ENCODE results near the gene AZIN2.

The AZIN2 gene

DNA sequence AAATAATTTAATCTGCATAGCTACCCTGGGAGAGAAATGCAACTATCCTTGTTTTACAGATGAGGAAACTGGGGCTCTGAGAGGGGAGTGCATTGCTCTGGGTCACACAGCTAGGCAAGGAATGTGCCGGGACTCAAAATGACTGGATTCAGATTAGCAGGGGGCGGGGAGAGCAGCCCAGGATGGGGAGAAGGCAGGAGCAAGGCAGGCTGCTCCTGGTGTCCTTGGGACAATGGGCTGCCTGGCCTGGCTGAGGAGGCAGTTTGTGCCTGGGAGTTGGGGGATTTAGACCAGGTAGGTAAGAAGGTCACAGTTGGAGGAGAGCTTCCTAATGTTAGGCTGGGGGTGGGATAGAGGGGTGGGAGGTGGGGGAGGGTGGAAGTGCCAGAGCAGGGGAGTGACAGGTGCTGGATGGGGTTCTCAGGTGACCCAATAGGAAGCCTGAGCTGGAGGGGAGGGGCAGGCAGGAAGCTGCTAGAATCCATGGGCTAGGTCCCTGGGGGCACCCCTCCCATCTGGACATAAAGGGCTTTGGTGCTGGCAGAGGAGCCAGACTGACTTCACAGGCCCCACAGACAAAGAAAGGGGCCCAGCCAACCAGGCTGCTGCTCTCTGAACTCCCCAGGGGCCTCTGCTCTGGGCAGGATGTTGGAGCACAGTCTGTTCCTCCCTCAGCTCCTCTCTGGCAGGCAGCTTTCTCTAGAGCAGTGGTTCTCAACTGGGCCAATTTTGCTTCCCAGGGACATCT, 71.9 kb downstream of the AZIN2 start:
- no peak for DNase-seq (ENCODE audit: low read depth)

DNA sequence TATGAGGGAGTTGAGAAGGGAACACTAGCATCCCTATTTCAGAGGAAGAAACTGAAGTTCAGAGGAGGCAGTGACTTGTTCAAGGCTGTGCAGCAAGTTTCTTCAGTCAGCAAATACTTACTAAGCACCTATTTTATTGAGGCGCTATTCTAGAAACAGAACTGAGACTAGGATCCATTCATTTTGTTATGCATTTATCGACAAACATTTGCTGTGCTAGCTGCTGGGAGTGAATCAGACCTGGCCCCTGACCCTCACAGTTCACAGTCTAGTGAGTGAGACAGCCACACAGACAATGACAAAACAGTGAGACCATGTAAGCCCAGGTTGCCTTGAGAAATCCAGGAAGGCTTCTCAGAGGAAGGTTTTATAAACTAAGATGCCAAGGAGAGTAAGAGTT, 72.7 kb downstream of the AZIN2 start:
- DNase-seq (ENCODE audit: low read depth): no peak

DNA sequence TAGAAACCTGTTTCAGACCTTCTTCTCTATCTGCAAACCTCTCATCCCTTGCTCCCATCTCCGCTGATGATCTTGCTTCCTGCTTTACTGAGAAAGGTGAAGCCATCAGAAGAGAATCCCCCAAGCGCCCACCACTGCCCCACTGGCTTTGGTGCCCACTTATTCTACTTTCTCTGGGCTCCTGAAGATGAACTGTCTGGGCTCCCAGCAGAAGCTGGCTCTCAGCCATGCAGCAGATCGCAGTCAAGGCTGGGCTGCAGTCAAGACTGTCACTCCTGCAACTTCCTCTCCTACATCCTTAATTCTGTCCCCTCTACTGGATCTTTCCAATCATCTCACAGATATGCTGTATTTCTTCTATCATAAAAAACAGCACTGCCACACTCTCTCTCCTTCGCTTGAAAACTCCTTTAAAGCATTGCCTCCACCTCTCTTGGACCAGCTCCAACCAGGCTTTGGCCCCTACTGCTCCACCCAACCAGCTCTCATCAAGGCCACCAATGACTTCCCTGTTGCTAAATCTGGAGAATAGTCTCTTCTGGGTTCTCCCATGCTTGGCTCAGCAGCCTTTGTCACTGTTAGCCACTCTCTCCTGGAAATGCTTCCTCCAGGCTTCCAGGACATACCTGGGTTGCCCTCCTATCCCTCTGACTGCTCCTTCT, 75.1 kb downstream of the AZIN2 start:
- no peak for DNase-seq (ENCODE audit: low read depth)

DNA sequence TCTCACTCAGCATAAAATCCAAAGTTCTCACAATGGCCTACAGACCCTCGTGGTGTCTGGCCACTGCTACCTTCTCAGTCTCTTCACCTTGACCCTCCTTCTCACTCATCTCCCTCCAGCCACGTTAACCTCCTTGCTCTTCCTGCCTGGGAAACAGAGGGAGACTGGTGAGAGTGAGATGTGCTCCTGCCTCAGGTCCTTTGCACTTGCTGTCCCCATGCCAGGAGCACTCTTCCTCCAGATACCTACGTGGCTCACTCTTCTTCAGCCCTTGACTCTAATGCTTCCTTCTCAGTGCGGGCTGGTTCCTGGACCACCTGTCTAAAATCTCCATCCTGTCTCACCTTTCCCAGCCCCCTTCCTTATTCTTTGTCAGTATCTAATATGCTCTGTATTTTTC, 76.2 kb downstream of the AZIN2 start:
- DNase-seq (ENCODE audit: low read depth): no peak

DNA sequence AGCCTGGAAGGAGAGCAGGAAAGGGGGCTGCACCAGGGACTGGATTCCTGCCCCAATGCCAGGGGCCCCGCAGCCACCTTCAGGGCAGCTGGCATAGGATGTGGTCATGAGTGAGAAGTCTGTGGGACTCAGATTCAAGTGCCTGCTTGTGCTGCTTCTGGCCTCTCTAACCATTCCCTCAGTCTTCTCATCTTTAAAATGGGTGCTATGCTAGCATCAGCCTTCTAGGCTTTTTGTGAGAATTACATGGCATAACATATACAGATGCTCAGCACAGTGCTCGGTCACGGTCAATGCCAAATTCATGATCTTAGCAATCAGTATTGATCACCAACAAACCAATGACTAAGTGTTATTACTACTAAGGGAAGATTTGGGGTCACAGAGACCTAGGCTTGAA, 77.4 kb downstream of the AZIN2 start:
- no peak for DNase-seq (ENCODE audit: low read depth)

DNA sequence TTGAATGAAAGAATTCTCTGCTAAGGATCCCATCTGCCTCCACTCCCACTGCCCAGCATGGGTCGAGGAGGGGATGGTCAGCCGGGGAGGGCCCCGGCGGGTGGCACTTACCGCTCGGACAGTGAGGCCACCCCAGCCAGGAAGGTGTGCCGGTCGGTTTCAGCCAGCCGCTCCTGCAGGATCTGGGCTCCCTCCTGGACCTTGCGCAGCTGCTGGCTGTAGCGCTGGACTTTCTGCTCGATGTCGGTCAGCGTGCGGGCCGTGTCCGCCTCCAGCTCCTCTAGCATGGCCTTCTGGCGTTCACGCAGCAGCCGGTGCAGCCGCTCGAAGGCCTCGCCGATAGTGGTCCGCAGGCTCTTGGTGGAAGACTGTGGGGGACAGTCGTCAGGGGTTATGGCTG, 78.6 kb downstream of the AZIN2 start:
- no peak for DNase-seq (ENCODE audit: low read depth)

DNA sequence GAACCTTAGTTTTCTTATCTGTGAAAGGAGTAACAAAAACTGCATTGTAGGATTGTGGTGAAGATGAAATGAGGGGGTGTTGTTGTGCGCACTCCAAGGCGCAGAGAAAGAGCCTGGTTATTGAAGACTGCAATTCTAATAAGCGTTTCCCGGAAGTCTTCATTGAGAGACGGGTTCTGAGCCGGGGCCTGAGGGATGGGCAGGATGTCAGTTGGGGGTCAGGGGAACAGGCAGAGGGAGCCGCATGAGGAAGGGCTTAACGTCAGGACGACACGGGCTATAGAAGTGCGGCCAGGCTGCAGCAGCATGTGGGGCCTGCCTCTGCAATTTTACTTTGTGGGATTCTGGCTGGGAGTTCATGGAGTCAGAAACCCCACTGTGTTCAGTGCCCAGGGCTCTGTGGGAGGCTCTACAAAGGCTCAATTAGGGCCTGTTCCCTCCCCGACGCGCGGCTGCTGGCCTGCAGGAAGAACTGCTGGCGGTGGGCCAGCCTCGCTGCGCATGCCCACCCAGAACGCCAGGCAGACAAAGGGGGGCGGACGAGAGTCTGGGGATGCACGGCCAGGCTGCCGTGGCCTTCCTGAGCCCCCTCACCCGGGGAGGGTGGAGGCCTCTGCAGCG, 80.2 kb downstream of the AZIN2 start:
- no peak for DNase-seq (ENCODE audit: low read depth)

DNA sequence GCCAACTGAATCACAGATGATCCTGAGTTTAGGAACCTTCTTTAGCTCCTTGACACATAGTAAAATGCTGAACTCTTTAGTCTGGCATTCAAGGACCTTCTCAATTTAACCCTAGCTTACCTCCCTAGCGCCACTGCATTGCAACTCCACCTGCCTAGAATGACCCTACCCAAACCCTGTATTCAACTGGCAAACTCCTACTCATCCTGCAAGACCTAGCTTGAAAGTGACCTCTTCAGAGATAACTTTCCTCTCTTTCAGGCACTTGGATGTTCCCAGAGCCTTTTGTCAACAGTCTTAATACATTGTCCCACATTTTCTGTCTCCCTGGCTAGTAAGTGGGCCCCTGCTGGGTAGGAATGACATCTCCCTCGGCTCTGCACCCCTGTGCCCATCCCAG, 81.2 kb downstream of the AZIN2 start:
- DNase-seq (ENCODE audit: low read depth): no peak

DNA sequence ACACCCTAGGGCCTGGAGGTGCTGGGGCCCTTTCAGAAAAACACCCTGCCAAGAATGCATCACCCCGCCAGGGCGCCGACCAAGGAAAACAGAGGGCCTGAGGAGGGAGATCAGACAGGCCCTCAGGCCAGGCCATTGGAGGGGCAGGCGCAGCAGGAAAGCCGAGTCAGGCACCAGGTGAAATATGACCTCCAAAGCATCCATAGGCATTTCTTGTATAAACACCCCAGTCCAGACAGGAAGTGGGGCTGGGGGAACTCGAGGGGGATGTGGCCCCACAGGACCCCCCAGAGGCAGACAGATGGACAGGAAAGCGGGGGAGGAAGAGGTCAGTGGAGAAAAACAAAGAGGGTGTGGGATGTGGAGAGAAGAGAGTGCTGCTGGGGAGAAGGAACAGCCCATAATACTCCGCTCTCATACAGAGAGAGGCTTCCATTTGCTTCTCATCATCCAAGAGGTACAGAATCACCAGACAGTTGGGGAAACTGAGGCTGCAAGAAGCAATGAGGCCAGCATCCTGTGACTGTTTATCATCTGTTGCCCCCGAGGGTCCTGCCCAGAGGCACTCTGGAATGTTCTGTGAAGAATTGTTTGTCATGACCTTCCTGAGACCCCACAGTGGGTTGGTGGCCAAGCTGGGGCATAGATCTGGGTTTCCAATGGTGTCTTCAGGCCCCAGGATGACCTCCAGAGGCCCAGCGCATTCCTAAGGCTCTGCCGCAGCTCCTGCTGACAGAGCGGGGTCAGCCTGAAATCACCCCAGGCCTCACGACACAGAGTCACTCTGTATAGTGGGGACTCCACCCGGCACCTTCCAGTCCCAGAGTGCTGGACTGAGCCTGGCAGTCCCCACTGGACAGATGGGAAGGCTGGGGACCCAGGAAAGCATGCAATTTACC, 82.9 kb downstream of the AZIN2 start:
- DNase-seq (ENCODE audit: low read depth): no peak

DNA sequence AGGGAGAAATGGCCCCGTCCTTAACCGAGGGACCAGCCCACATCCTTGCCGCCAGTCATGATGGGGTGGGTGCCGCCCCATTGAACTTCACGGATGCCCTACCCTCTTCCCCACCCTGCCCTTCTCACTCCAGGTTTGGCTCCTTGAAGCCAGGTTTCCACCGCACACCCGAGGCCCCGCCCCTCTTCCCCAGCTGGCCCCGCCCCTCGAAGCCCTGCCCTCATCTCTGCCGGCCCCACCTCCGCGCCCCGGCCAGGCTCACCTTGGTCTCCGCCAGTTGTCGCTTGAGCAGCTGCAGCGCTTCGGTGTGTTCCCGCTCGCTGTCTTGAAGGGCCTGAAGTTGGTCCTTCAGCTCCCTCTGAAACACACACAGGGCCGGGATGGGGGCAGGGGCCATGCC, 84.3 kb downstream of the AZIN2 start:
- no peak for DNase-seq (ENCODE audit: low read depth)

DNA sequence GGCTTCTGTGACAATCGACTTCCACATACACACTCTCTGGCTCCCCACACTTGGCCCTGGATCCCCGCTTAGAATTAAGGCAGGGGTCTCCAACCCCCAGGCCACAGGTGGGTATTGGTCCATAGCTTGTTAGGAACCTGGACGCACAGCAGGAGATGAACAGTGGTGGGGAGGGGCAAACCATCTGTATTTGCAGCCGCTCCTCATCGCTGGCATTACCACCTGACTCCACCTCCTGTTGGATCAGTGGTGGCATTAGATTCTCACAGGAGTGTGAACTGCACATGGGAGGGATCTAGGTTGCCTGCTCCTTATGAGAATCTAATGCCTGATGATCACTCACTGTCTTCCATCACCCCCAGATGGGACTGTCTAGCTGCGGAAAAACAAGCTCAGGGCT, 84.9 kb downstream of the AZIN2 start:
- DNase-seq (ENCODE audit: low read depth): no peak

DNA sequence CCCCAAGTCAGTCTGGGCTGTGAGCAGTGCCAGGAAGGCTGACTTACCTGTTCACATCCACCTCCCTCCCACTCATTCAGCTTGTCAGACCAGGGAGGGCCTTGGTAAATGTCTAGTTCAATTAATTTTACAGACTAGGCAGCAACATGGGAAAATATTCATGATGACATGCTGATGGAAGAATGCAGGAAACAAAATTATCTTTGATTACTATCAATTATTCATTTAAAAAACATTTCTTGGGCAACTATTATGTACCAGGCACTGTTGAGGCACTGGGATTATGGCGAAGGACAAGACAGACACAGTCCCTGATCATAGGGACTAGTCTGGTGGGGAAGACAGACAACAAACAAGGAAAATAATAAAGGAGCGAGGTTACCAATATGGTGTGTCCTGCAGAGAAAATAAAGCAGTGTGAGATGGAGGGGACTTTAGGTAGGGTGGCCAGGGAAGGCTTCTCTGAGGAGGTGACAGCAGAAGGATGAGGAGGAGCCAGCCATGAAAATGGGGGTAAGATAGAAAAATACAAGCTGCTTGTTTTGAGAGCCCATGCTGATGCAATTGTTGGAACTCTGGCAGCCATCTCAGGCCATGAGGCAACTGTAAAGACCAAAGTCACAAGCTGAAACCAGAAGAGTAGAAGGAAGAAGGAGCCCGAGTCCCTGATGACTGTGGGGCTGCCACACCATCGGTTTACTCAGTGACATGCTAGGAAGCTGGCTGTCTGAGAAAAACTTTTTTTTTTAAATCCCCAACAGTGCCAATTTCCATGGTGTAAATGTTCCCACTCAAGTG, 86.9 kb downstream of the AZIN2 start:
- no peak for DNase-seq (ENCODE audit: low read depth)

DNA sequence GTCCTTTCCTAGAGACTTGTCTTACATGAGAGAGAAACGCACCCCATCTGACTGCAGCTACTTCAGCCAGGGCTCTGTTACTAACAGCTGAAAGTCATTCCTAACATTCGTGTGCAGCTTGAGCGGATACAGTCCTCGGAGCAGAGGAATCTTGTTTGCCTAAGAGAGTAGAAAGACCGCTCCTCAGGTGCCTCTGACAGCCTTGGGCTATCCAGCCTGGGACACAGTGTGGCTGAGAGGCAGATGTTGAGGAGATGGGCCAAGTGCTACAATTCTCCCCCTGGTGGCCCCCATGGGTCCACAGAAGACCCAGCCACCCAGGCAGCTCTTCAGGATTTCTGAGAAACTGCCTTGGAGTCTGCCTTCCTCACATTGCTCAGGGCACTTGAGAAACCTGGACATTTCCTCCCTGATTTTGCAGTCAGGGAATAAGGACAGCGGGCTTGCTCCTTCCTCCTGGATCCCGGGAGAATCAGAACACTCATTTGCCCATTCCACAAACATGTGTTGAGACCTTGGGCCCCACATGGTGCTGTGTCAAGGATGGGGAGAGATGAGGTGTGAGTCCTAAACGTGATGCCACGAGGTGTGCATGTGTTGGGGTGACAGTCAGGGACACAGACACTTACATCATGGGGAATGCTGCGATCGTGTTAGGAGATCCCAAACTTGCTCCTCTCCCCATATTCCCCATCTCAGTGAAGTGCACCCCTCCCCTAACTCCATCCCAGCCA, 87.8 kb downstream of the AZIN2 start:
- DNase-seq (ENCODE audit: low read depth): no peak

DNA sequence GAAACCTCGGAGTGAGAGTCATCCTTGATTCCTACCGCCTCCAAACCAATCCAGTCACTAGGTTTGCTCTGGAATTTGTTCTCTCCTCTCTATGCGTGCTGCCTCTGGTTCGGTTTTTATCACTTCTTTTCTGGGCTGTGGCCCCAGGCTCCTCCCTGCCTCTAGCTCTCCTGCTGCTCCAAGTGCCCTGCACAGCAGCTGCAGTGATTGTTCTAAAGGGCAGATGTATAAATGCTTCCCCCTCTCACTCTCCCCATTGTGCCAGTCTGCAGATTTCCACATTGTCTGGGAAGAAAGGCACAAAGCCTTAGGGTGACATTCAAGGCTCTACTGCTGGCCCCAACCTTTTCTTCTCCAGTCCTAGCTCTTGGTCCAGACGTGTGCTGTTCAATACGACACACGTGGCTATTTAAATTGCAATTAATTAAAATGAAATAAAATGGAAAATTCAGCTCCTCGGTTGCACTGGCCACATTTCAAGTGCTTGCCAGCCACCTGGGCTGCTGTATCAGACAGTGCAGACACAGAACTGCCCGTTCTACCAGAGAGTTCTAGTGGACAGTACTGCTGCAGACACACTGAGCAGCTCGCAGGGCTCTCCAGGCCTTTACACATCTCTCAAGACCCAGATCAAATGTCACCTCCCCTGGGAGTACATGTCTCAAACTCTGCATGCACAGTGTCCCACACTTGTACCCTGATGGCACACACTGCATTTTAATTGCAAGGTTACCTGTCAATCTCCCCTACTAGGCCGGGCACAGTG, 88.5 kb downstream of the AZIN2 start:
- no peak for DNase-seq (ENCODE audit: low read depth)
